Activated CD4-positive, alpha-beta T cell treated with anti-CD3 and anti-CD28 coated beads for 24 hours (primary cell): Measurements from ENCODE around the gene NFE2L1.
"Not testable (repeated sequence)": the region's sequence is repeated elsewhere in the genome, so short reads cannot be mapped to it uniquely, and the experiment has no call there.

Experiments used
- DNase-seq, 2 donors: peaks; one replicate each; pipeline ENCODE4 v3.0.0-alpha.2; 2020; ENCODE audit warnings: low read depth in 2 of 2

NFE2L1 gene, protein sequence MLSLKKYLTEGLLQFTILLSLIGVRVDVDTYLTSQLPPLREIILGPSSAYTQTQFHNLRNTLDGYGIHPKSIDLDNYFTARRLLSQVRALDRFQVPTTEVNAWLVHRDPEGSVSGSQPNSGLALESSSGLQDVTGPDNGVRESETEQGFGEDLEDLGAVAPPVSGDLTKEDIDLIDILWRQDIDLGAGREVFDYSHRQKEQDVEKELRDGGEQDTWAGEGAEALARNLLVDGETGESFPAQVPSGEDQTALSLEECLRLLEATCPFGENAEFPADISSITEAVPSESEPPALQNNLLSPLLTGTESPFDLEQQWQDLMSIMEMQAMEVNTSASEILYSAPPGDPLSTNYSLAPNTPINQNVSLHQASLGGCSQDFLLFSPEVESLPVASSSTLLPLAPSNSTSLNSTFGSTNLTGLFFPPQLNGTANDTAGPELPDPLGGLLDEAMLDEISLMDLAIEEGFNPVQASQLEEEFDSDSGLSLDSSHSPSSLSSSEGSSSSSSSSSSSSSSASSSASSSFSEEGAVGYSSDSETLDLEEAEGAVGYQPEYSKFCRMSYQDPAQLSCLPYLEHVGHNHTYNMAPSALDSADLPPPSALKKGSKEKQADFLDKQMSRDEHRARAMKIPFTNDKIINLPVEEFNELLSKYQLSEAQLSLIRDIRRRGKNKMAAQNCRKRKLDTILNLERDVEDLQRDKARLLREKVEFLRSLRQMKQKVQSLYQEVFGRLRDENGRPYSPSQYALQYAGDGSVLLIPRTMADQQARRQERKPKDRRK

GRCh38 chr17:48047741-48048383 lies at the start of gene NFE2L1:
TSS of gene NFE2L1 (plus strand) at chr17:48048359. CDS start at chr17:48051119, 2,760 bp downstream.
- DNase-seq, result peak; percentile 95

DNA sequence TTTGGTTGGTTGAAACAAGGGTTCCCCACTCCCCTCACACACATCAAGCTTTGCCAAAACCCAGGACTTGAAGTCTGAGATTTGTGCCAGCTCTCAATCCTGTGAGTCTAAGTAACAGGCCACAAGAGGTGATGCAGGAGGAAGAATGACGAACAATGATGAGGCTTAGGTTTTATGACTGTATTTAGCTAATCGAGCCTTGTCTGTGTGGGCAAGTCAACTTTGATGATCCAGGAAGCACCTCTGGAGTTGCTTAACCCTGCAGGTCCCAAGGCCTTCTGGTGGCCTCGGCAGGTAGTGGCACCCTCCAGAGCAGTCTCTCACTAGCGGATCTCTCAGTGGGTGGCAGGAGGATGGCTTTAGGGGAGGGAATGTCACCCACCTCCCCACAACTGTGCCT lies 48.6 kb upstream of the NFE2L1 start:
- no peak for DNase-seq

DNA sequence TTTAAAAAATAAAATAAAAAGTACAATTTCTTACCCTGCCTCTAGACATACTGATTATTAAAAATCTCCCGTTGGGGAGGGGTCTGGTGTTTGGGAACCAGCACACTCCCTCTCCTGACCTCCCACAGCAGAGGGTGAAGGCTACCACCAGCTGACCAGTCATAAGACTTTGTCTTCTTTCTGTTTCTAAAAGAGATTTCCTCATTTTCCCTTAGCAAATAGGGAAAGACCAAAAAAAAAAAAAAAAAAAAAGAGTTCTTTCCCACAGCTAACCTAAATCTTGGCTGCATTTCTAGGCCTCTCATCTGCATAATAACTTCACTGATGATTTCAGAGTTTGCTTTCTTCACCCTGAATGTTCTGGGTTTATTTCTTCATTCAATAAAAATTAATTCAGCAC lies 47.0 kb upstream of the NFE2L1 start:
- no peak for DNase-seq

- DNase-seq, result not testable (repeated sequence)
These were observed 46.5 kb upstream of the NFE2L1 start for GRCh38 chr17:48001657-48002056.

GRCh38 chr17:48002266-48002915 lies 45.8 kb upstream of the NFE2L1 start:
- no peak for DNase-seq

DNA sequence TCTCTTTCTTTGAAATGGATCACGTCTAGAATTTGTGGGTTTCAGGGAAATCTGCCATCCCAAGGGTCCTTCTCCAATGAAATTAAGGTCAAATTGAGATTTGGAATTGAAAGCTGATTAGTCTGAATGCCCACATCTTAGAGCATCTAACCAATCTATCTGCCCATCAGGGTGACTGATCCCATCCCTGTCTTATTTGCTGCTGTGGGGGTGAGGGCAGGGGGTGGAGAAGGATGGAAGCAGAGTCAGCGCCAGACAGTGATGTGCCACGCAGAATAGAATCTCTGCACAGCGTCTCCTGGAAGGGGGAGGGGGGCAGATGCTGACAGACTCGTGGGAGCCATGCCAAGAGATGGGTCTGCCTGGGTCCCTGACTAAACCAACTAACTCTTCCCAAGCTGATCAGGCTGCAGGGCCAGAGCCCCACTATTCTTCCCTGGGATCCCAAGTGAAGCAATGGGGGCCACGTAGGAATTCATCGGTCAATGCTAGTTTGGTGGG lies 45.2 kb upstream of the NFE2L1 start:
- DNase-seq, result no peak

- no peak for DNase-seq
These were observed 44.6 kb upstream of the NFE2L1 start for GRCh38 chr17:48003417-48004151.

GRCh38 chr17:48004983-48005382 lies 43.2 kb upstream of the NFE2L1 start:
- no peak for DNase-seq

DNA sequence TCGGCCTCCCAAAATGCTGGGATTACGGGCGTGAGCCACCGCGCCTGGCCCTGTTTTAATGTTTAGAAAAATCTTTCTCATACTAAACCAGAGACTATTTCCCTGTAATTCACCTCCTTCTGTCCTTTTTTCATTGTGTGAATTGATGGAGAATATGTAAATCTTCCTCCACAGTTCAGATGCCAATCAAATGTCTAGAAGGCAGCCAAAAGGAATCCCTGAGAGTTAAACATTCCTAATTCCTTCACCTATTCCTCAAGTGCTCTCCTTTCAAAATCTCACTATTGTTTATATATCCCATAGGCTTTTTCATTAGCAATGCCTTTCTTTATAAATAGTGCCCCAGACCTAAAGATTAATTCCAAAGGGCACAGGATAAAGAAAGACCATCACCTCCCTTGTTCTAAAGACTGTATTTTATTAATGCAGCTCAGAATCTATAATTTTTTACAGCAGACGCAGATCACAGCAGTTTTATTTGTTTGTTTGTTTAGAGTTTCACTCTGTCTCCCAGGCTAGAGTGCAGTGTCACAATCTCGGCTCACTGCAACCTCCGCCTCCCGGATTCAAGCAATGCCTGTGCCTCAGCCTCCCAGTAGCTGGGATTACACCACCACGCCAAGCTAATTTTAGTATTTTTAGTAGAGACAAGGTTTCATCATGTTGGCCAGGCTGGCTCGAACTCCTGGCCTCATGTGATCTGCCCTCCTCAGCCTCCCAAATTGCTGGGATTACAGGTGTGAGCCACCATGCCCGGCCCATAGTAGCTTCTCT lies 41.0 kb upstream of the NFE2L1 start:
- no peak for DNase-seq

- DNase-seq, result no peak
These were observed 38.0 kb upstream of the NFE2L1 start for GRCh38 chr17:48010193-48010592.

DNA sequence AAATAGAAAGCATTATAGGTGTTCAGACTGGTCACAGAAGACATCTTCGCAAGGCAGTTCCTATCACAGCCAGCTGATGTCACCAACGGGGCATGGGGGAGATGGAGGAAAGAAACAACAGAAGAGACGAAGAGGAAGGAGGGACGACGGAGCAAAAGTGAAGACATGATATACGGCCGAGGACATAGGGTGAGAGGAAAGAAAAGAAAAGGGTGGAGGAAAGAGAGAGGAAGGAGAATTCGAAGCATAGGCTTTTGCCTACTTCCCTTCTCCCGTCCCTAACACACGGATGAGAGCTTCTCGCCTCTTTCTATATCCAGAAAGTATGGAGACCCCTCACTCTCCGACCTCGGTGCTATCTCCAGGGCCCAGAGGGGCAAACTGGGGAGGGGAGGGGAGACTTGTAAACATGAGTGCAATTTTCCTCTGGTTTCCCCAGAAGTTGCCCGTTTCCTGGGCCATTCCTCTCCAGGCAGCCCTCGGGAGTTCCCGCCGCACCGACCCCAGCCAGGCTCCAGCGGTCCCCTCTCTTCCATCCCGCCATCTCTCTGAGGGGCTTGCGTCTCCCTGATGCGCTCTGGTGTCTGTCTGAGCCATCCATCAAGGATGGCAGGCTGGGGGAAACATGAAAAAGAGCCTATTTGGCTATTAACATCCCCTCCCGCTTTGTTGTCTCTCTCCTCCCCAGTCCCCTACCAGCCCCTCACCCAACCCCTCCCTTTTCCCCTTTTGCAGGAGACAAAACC lies 36.6 kb upstream of the NFE2L1 start:
- DNase-seq, result no peak

- DNase-seq, result peak in 1 of 2 donors; percentile 51
These were observed 36.0 kb upstream of the NFE2L1 start for GRCh38 chr17:48012151-48012520.

GRCh38 chr17:48012654-48013053 lies 35.5 kb upstream of the NFE2L1 start:
- no peak for DNase-seq

- DNase-seq, result no peak
These were observed 34.1 kb upstream of the NFE2L1 start for GRCh38 chr17:48013876-48014594.

- no peak for DNase-seq
These were observed 33.5 kb upstream of the NFE2L1 start for GRCh38 chr17:48014595-48015111.

- no peak for DNase-seq
These were observed 32.0 kb upstream of the NFE2L1 start for GRCh38 chr17:48016112-48016511.

DNA sequence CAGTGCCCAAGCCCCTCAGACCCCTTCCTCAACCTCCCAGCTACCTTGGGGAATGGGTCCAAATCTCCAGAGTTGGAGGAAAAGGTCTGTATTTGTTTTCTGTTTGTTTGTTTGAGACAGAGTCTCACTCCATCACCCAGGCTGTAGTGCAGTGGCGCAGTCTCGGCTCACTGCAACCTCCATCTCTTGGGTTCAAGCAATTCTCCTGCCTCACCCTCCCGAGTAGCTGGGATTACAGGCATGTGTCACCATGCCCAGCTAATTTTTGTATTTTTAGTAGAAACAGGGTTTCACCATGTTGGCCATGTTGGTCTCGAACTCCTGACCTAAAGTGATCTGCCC lies 30.4 kb upstream of the NFE2L1 start:
- DNase-seq, result not testable (repeated sequence)

GRCh38 chr17:48021934-48022333 lies 26.2 kb upstream of the NFE2L1 start:
- DNase-seq, result no peak

GRCh38 chr17:48022901-48023300 lies 25.3 kb upstream of the NFE2L1 start:
- no peak for DNase-seq
